ENCODE measurements around the gene SERP2.

- TF ChIP-seq CTCF (conservative IDR thresholded peaks at IDR 0.05; ENCODE audit: low read depth, low read length) (no peak), EZH2 (IDR thresholded peaks at IDR 0.05; ENCODE audit: low read length, unreplicated experiment) (no peak)
These were observed 2.2 kb upstream of the SERP2 start for GRCh38 chr13:44371421-44371820.

Data from PC-3 (cell line).